PC-9 (cell line): ENCODE data around the gene C1orf216. TPM values are rescaled to one million over a fixed set of nuclear protein-coding genes. Genes with fewer than 3 reads are reported as not detected.
A peak's percentile ranks its signal among the peaks of the same experiment; 100 is the strongest.

Source experiments
- BruUV-seq: library from RNA; stranded (reverse); fragments of 400-500 nt; replicated peaks from 2 replicates; lab custom pipeline; 2021; lab: Mats Ljungman, UMichigan
- CTCF ChIA-PET: fragments of 300-600 bp; sonication (Branson Sonifier 250); formaldehyde crosslinking; loops from one replicate; lab custom pipeline; 2022; ENCODE audit warnings: antibody characterized with exemption; lab: Charles Lee
- POLR2A ChIA-PET: fragments of 300-600 bp; sonication (Branson Sonifier 250); formaldehyde crosslinking; loops from one replicate; lab custom pipeline; 2022; ENCODE audit warnings: antibody characterized with exemption; ENCODE audit not compliant: unreplicated experiment; lab: Charles Lee
- DNase-seq, 2 experiments: peaks; one replicate each; pipeline versions ENCODE4 v3.0.0 to v3.0.0-alpha.2; 2015 to 2022; ENCODE audit warnings: mixed read lengths in 1 of 2
- H2AFZ ChIP-seq: fragments of 200-600 bp; sonication (generic); 2 replicates; pipeline ENCODE4 v1.8.1; 2017; ENCODE audit warnings: antibody characterized with exemption
- H3F3A ChIP-seq: fragments of 200-600 bp; sonication (generic); 2 replicates; pipeline ENCODE4 v1.8.1; 2017; ENCODE audit warnings: antibody characterized with exemption, mild to moderate bottlenecking, low read depth; ENCODE audit not compliant: insufficient read depth
- H3K27ac ChIP-seq: fragments of 200-600 bp; sonication (generic); 2 replicates; pipeline ENCODE4 v1.6.1; 2016; ENCODE audit warnings: mixed run types
- H3K27me3 ChIP-seq: fragments of 200-600 bp; sonication (generic); 2 replicates; pipeline ENCODE4 v1.6.1; 2016; ENCODE audit warnings: low read depth, mixed run types; ENCODE audit not compliant: insufficient read depth
- H3K36me3 ChIP-seq: fragments of 200-600 bp; sonication (generic); 2 replicates; pipeline ENCODE4 v1.6.1; 2016; ENCODE audit warnings: low read depth, mixed run types
- H3K4me1 ChIP-seq: fragments of 200-600 bp; sonication (generic); replicated peaks from 2 replicates; pipeline ENCODE4 v1.6.1; 2016; ENCODE audit warnings: mixed run types; ENCODE audit not compliant: insufficient read depth
- H3K4me2 ChIP-seq: fragments of 200-600 bp; sonication (generic); 2 replicates; pipeline ENCODE4 v1.6.1; 2017; ENCODE audit warnings: mixed run types
- H3K4me3 ChIP-seq: fragments of 200-600 bp; sonication (generic); 2 replicates; pipeline ENCODE4 v1.6.1; 2016; ENCODE audit warnings: mixed run types
- H3K79me2 ChIP-seq: fragments of 200-600 bp; sonication (generic); 2 replicates; pipeline ENCODE4 v1.6.1; 2017; ENCODE audit warnings: low read depth, mixed run types
- H3K9me2 ChIP-seq: fragments of 200-600 bp; sonication (generic); 2 replicates; pipeline ENCODE4 v1.8.1; 2017; ENCODE audit warnings: mild to moderate bottlenecking; ENCODE audit not compliant: insufficient read depth
- H3K9me3 ChIP-seq: fragments of 200-600 bp; sonication (generic); 2 replicates; pipeline ENCODE4 v1.8.1; 2016; ENCODE audit warnings: low read depth; ENCODE audit not compliant: insufficient read depth
- H4K20me1 ChIP-seq: fragments of 200-600 bp; sonication (generic); 2 replicates; pipeline ENCODE4 v1.8.1; 2017; ENCODE audit not compliant: insufficient read depth
- EZH2 ChIP-seq: fragments of 200-600 bp; sonication (generic); IDR thresholded peaks from 2 replicates; pipeline ENCODE4 v1.8.0; 2017; ENCODE audit warnings: antibody characterized with exemption, low read depth
- intact Hi-C: fragments of 100-400 bp; cut with micrococcal nuclease; formaldehyde crosslinking; loops from one replicate; pipeline ENCODE4 v1.10.0; 2022; ENCODE audit not compliant: unreplicated experiment
- total RNA-seq: library from RNA; stranded (reverse); gene quantifications from 2 replicates; pipeline ENCODE4 v1.2.3, GENCODE V29; 2021
- TF ChIP-seq, protein P1 (sequence below): fragments of 200-600 bp; sonication (generic); conservative IDR thresholded peaks from 2 replicates; pipeline ENCODE4 v1.6.1; 2017; ENCODE audit warnings: mixed run types, antibody characterized with exemption, mild to moderate bottlenecking, moderate library complexity

Gene C1orf216
- total RNA-seq, 1 experiment from 2014 or later: 7.6 TPM

DNA sequence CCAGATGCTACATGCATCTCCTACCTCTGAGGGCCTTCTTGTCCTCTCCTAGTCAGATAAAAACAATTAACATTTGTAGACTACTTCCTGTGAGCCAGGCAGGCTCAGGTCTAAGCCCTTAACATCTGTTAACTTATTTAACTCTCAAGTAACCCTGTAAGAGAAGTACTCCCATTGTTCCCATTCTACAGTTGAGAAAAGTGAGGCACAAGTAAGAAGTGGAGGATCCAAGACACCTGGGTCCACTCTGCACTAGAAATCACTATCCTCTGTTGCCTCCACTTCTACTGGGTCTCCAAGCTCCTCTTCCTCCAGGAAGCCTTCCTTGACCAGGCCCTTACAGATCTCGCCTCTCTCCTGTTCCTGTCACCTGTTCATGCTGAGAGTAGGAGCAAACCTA, 9.7 kb downstream of the C1orf216 start:
- no TSS peak for BruUV-seq
- no peaks in the 10 kb centered on the region; the same call in 1 of the 2 replicates for H3F3A ChIP-seq

DNA sequence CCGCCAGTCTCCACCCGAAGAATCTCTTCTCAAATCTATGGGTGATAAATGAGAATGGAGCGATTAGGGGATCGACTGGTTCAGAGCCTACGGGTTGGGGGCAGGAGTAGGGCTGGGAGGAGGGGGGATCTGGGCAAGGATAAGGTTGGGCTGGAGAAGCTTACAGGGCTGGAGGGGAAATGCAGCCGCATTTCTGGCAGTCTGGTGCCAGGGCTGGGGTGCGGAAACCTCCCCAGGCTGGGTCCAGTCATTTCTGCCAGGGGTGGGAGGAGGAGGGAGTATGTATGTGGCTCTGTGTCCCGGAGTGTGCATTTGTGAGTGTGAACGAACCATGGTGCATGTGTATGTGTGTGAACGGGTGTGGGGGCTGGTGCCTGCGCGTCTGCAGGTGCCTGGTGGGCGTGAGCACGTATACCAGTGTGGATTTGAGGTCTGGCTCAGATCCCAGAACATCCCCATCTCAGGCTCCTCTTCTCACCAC, 10.2 kb downstream of the C1orf216 start:
- Histone ChIP-seq H3K9me3 (no peaks in the 10 kb centered on the region), H3F3A (no peaks in the 10 kb centered on the region; the same call in 1 of the 2 replicates), H3K4me3 (no peak overlapping the region), H3K27ac (no peak overlapping the region), H3K4me2 (peak overlapping the region; percentile 63; the same call in 1 of the 2 replicates), H3K4me1 (no peaks in the 10 kb centered on the region), H3K36me3 (no peaks in the 10 kb centered on the region), H2AFZ (no peak overlapping the region), H3K79me2 (no peaks in the 10 kb centered on the region), H3K9me2 (no peaks in the 10 kb centered on the region), H4K20me1 (no peaks in the 10 kb centered on the region), H3K27me3 (peaks cover 37% of the 10 kb centered on the region)
- DNase-seq: no peak
- ChIA-PET CTCF (interaction anchor here (0.6 kb wide), 1 partner anchor 111 kb away, joined by 4 read pairs; no protein-coding TSS in a partner anchor), POLR2A (no interaction called here)
- intact Hi-C loops: no loop called here
- no TSS peak for BruUV-seq
- TF ChIP-seq EZH2: no peak
- TF ChIP-seq, protein P1, sequence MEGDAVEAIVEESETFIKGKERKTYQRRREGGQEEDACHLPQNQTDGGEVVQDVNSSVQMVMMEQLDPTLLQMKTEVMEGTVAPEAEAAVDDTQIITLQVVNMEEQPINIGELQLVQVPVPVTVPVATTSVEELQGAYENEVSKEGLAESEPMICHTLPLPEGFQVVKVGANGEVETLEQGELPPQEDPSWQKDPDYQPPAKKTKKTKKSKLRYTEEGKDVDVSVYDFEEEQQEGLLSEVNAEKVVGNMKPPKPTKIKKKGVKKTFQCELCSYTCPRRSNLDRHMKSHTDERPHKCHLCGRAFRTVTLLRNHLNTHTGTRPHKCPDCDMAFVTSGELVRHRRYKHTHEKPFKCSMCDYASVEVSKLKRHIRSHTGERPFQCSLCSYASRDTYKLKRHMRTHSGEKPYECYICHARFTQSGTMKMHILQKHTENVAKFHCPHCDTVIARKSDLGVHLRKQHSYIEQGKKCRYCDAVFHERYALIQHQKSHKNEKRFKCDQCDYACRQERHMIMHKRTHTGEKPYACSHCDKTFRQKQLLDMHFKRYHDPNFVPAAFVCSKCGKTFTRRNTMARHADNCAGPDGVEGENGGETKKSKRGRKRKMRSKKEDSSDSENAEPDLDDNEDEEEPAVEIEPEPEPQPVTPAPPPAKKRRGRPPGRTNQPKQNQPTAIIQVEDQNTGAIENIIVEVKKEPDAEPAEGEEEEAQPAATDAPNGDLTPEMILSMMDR: no peak

More for the DNA sequence above, 9.7 kb downstream of the C1orf216 start:
- Histone ChIP-seq H3K4me2 (no peak overlapping the region), H2AFZ (no peak overlapping the region), H3K4me3 (no peak overlapping the region), H3K9me2 (no peaks in the 10 kb centered on the region), H3K27ac (no peak overlapping the region), H4K20me1 (no peaks in the 10 kb centered on the region), H3K36me3 (no peaks in the 10 kb centered on the region), H3K79me2 (no peaks in the 10 kb centered on the region), H3K27me3 (peaks cover 37% of the 10 kb centered on the region), H3K9me3 (no peaks in the 10 kb centered on the region), H3K4me1 (no peaks in the 10 kb centered on the region)
- TF ChIP-seq, protein P1: no peak
- TF ChIP-seq EZH2: no peak
- POLR2A ChIA-PET: no interaction called here
- CTCF ChIA-PET: no interaction called here
- intact Hi-C loops: no loop called here
- no peak for DNase-seq

DNA sequence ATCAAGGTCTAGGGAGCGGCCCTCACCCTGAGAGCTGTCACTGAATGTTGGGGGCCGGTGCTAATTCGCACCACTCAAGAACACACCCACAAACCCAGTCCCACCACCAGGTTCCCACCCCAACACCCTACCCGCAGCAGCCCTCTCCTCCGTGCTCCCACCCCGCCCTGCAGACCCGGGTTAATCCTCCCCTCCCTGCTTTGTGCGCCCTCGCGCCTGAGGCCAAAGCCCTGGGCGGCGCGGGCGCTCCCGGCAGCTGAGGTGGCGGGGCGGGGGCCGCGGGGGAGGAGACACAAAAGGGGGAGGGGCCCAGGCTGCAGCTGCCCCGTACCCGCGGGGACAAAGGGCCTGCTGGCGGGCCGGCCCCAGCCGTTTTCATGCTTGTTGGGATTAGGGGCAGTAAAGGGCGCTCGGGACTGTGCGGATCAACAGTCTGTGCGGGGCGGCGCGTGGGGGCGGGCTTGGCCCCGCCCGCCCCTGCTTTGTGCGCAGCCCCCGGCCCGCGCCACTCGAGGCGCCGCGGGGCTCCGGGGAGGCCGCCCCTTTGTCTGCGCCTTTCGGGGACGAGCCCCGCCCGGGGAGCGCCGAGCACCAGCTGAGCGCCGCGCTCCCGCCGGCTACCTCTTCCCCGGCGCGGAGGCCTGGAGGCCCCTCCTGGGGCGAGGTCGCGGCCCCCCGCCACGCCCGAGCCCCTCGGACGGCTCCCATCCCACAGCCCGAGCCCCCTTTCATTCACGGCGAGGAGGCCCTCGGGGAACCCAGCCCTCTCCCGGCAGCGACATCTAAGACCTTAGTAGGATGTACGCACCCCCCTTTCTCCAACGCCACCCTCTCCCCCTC, 10.9 kb downstream of the C1orf216 start:
- intact Hi-C loops: no loop called here
- H3K4me3 ChIP-seq: peak overlapping the region; percentile 42; the same call in 1 of the 2 replicates
- no peaks in the 10 kb centered on the region for H3K4me1 ChIP-seq
- H3K27me3 ChIP-seq: peaks cover 44% of the 10 kb centered on the region
- no peaks in the 10 kb centered on the region; the same call in 1 of the 2 replicates for H3F3A ChIP-seq
- H3K27ac ChIP-seq: no peak overlapping the region
- DNase-seq: peak in 1 of 2 experiments; percentile 47
- ChIA-PET POLR2A (interaction anchor here (0.7 kb wide), 1 partner anchor 78 kb away, joined by 4 read pairs; no protein-coding TSS in a partner anchor), CTCF (interaction anchor here (0.6 to 1.1 kb wide), 2 partner anchors 8 to 112 kb away, joined by 3 to 4 read pairs; no protein-coding TSS in a partner anchor)
- TF ChIP-seq EZH2: 0 out of 2 replicates have a peak, but pooled peaks have one; percentile 42
- TF ChIP-seq, protein P1: no peak
- H3K4me2 ChIP-seq: peak overlapping the region; percentile 63
- no peaks in the 10 kb centered on the region for H4K20me1 ChIP-seq
- H3K9me2 ChIP-seq: no peaks in the 10 kb centered on the region
- H2AFZ ChIP-seq: no peak overlapping the region
- no peaks in the 10 kb centered on the region for H3K79me2 ChIP-seq
- no peaks in the 10 kb centered on the region for H3K36me3 ChIP-seq
- H3K9me3 ChIP-seq: no peaks in the 10 kb centered on the region
- no TSS peak for BruUV-seq
